NT2/D1 (cell line): ENCODE measurements around the gene MILR1.

Experiments
- SUZ12 ChIP-seq: IDR thresholded peaks from 2 replicates; pipeline ENCODE4 v1.6.1; 2011; ENCODE audit not compliant: insufficient read length, insufficient read depth; ENCODE audit errors: extremely low read depth
- YY1 ChIP-seq: IDR thresholded peaks from 2 replicates; pipeline ENCODE4 v1.6.1; 2011; ENCODE audit not compliant: insufficient read length, insufficient read depth
- ZNF274 ChIP-seq: IDR thresholded peaks from 2 replicates; pipeline ENCODE4 v1.6.1; 2011; ENCODE audit warnings: mild to moderate bottlenecking, low read depth, low read length

GRCh38 chr17:64455993-64456885, 7.3 kb downstream of the MILR1 start:
- TF ChIP-seq YY1, result no peak
- no peak for TF ChIP-seq ZNF274
- no peak for TF ChIP-seq SUZ12
